ENCODE results near the gene LDHB.

- no peak for TF ChIP-seq REST (IDR thresholded peaks at IDR 0.05; ENCODE audit: low read depth)
- no peak for TF ChIP-seq TAF1 (IDR thresholded peaks at IDR 0.05; ENCODE audit: low read depth)
- no peak for TF ChIP-seq USF1 (IDR thresholded peaks at IDR 0.05)
- no peak for TF ChIP-seq EP300 (IDR thresholded peaks at IDR 0.05; ENCODE audit: borderline replicate concordance)
- no peak for TF ChIP-seq FOXM1 (IDR thresholded peaks at IDR 0.05; ENCODE audit: borderline replicate concordance, low read depth)
- TF ChIP-seq RAD21 (IDR thresholded peaks at IDR 0.05; ENCODE audit: low read depth): no peak
- TF ChIP-seq TCF12 (IDR thresholded peaks at IDR 0.05; ENCODE audit: low read depth): no peak
- no peak for TF ChIP-seq NFIC (IDR thresholded peaks at IDR 0.05)
Observed at GRCh38 chr12:21604245-21605101, 53.2 kb downstream of the LDHB start, which contains the start of gene GYS2.
